ENCODE measurements around the gene PLK5.

- no peak for TF ChIP-seq ZBTB7A (IDR thresholded peaks at IDR 0.05; ENCODE audit: low read depth)
- TF ChIP-seq EGR1 (IDR thresholded peaks at IDR 0.05) = no peak
- TF ChIP-seq TCF12 (IDR thresholded peaks at IDR 0.05; ENCODE audit: low read depth) = no peak
- TF ChIP-seq TAF1 (IDR thresholded peaks at IDR 0.05; ENCODE audit: low read depth) = no peak
- TF ChIP-seq, protein P1, sequence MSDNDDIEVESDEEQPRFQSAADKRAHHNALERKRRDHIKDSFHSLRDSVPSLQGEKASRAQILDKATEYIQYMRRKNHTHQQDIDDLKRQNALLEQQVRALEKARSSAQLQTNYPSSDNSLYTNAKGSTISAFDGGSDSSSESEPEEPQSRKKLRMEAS (IDR thresholded peaks at IDR 0.05) = no peak
- TF ChIP-seq EP300 (IDR thresholded peaks at IDR 0.05; ENCODE audit: borderline replicate concordance) = no peak
- no peak for TF ChIP-seq NFIC (IDR thresholded peaks at IDR 0.05)
- TF ChIP-seq YY1 (IDR thresholded peaks at IDR 0.05; ENCODE audit: low read depth) = no peak
- TF ChIP-seq FOXM1 (IDR thresholded peaks at IDR 0.05; ENCODE audit: borderline replicate concordance, low read depth) = no peak
- no peak for TF ChIP-seq CEBPB (IDR thresholded peaks at IDR 0.05)
- no peak for TF ChIP-seq CREB1 (IDR thresholded peaks at IDR 0.05; ENCODE audit: low read depth)
These were observed 60.8 kb downstream of the PLK5 start for GRCh38 chr19:1584500-1585242.

Measured in Ishikawa (cell line).